HG02610 (cell line): ENCODE data around the gene NHLH1.

Source experiments
- ATAC-seq: cut with Tn5 transposase; IDR thresholded peaks from one replicate; pipeline ENCODE4 v1.9.1; 2021; ENCODE audit warnings: mild to moderate bottlenecking, moderate library complexity; ENCODE audit not compliant: unreplicated experiment

NHLH1 gene

DNA sequence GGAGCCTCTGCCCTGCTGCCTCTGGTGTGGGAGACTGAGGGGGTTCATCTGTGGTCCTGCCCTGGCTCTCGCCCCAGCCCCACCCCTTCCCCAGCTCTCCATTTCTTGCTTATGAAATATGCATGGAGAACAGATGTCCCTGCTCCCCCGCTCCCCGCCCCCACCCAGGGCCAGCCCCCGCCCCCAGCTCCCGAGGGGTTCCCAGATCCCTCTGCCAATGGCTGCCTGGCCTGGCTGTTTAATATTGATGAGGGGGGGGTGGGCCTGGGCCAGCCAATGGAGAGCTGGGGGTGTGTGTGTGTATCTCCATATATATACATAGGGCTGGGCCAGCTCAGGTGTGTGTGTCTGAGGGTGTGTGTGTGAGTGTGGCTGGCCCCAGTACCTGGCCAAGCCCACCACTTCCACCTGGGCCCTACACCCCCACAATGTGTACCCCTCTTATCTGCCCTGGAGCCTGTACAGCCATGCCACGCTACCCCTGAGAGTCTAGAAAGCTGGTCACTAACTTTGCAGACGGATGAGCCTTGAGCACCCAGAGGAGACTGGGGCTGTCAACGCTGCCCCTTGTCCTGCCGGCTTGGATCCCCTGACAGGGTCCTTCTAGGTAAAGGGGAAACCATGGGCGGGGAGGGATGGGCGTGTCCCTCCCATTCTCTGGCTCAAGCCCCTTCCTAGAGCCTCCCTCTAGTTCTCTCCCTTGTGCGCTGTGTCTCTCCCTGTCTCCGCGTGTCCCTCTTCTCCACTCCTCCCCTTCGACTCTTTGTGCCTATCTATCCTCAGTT lies at the start of gene NHLH1:
TSS of gene NHLH1 (plus strand) at position 341 of the 785 bp plus-strand sequence. CDS start 3,661 bp downstream, outside the sequence.
- no peak for ATAC-seq

DNA sequence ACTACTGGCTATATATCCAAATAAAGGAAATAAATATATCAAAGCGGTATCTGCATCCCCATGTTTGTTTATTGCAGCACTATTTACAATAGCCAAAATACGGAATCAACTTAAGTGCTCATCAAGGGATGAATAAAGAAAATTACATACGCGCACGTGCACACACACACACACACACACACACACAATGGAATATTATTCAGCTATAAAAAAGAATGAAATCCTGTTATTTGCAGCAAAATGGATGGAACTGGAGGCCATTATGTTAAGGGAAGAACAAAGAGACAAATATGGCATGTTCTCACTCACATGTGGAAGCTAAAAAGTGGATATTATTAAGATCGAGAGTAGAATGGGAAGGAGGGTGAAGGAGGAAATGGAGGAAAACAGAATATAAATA lies 44.0 kb upstream of the NHLH1 start:
- no peak for ATAC-seq

GRCh38 chr1:160325252-160325651 lies 41.6 kb upstream of the NHLH1 start:
- ATAC-seq: no peak

- ATAC-seq: no peak
Observed at GRCh38 chr1:160326418-160326817, 40.5 kb upstream of the NHLH1 start.

- ATAC-seq: no peak
Observed at GRCh38 chr1:160328184-160328583, 38.7 kb upstream of the NHLH1 start.

DNA sequence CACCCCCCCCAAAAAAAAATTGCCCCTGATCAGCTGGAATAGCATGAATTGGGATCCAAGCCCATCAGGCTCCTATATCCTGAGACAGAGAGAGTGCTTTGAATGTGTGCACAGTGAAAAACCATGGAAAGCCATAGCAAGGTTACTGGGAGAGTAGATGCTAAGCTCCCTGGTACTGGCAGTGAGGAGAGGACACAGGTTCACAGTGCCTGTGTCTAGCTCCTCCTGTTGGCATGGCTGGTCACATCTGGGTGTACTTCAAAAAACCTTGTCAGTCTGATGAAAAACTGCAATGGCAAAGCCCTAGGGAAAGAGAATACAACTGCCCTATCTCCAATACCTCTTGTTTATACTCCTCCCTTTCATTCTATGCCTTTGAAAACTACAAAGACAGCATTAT lies 36.8 kb upstream of the NHLH1 start:
- ATAC-seq: no peak

GRCh38 chr1:160332516-160332915 lies 34.4 kb upstream of the NHLH1 start:
- ATAC-seq: no peak

DNA sequence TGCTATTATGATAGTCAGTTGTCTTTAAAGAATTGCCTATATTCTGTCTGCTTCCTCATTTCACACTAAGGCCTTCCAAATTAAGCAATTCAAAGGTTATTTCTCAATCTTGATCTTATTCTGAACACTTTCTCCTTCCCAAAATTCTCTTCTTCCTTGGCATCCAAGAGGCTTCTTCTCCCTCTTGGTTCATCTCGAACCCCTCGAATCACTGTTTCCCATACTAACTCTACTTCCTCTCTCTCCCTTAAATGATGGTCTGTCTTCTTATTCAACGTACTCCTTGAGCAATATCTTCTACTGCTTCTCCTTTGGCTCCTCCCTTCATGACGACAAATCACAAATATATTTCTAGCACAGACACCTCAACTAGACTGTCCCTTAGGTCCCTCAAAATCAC lies 28.3 kb upstream of the NHLH1 start:
- no peak for ATAC-seq

DNA sequence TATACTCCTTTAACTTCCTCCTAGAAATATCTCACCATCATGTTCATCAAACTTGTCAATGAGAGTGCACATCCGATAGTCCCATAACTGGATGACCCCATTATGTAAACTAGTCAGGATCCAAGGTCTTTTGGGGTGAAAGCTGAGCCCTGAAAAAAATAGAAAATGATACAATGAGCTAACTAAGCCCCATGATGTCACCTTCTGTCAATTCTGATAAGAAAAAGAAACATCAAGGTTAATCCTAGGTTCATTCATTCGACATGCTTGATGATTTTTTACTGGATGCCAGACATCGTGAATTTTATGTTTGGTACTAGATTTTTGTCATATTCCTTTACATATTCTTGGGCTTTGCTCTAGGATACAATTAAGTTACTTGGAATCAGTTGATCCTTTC lies 26.7 kb upstream of the NHLH1 start:
- no peak for ATAC-seq

GRCh38 chr1:160340866-160341265 lies 26.0 kb upstream of the NHLH1 start:
- no peak for ATAC-seq

- no peak for ATAC-seq
Observed at GRCh38 chr1:160342526-160342925, 24.3 kb upstream of the NHLH1 start.

GRCh38 chr1:160342953-160343869 lies 23.7 kb upstream of the NHLH1 start, which contains the start of the genes COPA and NCSTN:
Gene COPA (minus strand): TSS chr1:160343250. CDS start chr1:160343170, 80 bp downstream.
Gene NCSTN (plus strand): TSS chr1:160343383. CDS start chr1:160343397, 14 bp downstream.
- peak; percentile 94 for ATAC-seq

DNA sequence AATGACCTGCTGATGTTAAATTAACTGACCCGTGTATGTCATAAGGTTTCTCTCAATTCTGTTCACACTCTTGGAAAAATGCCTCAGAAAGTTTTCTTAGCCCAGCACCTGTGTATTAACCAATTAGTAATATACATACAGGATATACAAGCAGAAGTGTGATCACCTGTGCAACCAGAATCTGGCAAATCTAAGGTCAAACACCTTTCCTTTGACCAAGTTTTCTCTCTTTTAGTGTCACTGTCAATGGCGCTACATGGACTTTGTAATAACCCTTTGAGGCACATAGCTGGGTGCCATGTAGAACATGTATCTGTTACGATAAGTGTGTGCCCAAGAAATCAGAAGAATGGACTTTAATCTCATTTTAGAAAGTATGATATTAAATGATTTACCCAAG lies 22.6 kb upstream of the NHLH1 start:
- ATAC-seq: no peak

DNA sequence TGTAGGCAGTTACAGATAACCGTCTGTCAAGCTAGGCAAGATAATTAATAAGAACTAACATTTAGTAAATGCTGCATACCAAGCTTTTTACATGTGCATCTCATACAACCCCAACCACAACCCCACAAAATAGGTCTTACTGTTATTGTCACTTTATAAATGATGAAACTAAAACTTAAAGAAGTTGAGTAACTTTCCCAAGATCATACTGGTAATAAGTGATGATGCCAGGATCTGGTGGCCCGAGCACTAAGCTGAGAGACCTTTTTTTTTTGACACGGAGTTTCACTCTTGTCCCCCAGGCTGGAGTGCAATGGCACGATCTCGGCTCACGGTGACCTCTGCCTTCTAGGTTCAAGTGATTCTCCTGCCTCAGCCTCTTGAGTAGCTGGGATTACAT lies 21.9 kb upstream of the NHLH1 start:
- ATAC-seq: no peak

GRCh38 chr1:160346463-160346862 lies 20.4 kb upstream of the NHLH1 start:
- no peak for ATAC-seq

DNA sequence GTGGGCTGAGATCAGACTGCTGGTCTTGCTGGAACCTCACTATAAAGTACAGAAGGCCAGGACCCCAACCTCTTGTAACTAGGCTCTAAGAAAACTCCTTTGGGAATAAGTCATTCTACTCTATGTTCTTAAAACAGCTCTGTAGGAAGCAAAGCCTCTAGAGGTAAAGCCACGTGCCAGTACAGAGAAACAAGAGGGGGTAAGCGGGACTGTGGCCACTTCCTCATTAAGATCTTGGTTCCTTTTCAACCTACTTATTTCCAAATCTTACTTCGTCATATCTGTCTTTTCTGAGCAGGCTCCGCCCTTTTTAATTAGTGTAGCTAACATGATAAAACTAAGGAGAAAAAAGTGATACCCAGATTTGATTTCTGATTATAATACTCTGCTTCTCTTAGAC lies 19.9 kb upstream of the NHLH1 start:
- ATAC-seq: peak; percentile 30

- no peak for ATAC-seq
Observed at GRCh38 chr1:160351629-160352028, 15.2 kb upstream of the NHLH1 start.

GRCh38 chr1:160352555-160352954 lies 14.3 kb upstream of the NHLH1 start:
- ATAC-seq: no peak

DNA sequence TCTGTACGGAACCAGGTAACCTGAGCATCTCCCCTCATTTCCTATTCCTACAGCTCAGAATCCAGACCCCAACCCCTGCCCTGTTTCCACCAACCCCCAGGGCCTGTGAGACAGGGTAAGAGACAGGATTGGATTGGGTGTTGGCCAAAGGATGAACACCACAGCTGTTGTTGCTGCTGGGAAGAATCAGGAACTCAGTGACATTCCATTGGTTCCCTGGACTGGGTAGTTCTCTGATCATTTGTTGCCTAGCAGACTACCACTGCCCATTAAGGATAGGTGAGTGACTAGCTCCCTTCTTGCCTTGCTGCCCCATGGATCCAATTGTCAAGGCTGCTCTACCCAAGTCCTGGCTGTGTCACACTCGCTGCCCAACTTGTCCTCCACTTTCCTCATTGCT lies 13.6 kb upstream of the NHLH1 start:
- ATAC-seq: no peak

DNA sequence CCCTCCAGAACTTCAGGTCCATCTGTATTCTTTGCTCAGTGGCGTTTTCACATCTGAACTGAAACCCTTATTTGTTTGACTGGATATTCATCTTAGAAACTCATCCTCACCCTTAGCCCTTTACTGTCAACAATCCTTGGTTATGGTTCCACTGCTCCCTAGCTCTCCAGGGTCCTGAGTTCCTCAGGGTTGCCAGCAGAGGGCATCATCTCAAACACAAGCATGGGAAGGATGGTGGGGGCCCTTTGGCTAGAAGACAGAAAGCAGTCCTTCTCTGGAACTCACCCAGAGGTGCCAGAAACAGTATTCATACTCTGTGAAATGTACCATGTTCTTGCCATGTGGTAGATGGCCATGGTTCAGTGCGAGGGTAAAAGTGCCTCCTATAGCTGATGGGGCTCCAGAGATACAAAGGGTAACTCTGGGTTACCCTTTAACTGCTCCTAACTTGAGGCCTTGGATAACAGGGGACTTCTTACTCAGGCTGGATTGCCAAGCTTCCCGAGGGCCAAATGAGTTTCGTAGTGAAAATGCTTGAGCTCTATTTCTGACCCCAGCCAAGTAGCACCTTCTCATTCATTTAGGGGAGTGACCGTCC lies 12.4 kb upstream of the NHLH1 start:
- ATAC-seq: no peak

- no peak for ATAC-seq
Observed at GRCh38 chr1:160357286-160358002, 9.4 kb upstream of the NHLH1 start.
